Ammon's horn (tissue), 1 donor: ENCODE measurements around the gene RAD9B.
A peak's percentile ranks its signal among the peaks of the same experiment; 100 is the strongest.
"Not testable (repeated sequence)": the region's sequence is repeated elsewhere in the genome, so short reads cannot be mapped to it uniquely, and the experiment has no call there.

Source experiments
- DNase-seq: peaks from one replicate; pipeline ENCODE4 v3.0.0-alpha.2; 2016; ENCODE audit warnings: low spot score

Gene RAD9B

DNA sequence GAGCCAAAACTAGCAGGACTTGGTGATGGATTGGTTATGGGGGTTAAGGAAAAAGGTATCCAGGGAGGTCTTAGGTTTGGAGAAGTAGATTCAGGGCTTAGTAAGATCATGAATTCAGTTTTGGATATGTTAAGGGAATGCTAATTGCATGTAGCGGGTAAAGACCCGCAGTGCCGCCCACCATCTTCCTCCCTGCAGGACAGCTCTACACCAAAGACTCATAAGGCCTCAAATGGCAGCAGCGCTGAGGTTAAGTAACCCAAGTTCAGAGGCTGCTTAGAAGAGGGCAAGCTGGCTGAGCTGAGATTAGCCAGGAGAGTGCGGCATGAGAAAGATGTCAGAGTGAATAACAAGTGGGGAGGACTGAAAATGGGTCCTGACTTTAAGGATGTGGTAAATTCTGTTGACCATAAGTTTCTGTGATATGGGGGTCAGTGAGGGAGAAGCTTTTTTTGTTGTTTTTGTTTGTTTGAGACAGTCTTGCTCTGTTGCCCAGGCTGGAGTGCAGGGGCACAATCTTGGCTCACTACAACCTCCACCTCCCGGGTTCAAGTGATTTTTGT lies 26.2 kb downstream of the RAD9B start:
- no peak for DNase-seq

DNA sequence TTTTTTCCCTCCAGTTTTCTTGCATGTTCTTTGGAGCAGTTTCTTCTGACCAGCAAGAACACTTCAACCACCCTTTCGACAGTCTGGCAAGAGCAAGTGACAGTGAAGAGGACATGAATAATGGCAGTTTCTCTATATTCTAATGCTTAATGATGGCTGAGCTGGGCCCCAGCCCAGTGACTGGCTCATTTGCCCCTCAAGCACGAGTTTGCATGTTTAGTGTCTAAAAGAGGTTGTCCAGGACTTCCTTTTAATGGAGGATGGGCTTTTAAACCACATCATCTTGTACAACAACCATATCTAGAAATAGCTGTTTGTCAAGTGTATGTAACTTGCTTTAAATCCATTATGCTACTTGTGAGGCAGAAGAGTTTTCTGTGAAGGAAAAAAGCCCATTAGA lies 28.4 kb downstream of the RAD9B start:
- DNase-seq: no peak

DNA sequence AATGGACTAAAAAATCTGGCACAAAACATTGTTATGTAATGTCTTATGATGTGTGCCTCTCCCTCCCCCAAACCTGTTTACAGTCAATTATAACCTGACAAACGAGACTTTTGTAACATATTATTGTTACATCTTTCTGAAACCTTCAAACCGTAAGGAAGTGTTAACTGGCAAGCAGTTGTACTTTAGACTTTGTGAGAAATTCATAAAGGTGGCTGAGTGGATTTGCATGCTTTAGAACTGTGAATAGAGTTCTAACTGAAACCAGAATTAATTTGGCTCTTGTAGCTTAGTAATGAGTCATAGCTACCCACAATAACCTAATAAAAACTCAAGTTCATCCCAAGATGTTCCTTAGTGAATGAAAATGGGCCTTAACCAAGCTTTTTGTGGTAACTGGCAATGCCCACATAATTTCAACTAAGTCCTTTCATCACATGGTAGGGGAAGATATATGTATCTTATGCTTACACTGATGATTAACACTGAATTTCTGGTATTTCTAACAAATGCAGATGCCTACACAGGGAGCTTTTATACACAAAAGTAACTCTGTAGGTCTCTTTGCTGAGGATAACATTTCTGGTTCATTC lies 29.7 kb downstream of the RAD9B start:
- DNase-seq: no peak

DNA sequence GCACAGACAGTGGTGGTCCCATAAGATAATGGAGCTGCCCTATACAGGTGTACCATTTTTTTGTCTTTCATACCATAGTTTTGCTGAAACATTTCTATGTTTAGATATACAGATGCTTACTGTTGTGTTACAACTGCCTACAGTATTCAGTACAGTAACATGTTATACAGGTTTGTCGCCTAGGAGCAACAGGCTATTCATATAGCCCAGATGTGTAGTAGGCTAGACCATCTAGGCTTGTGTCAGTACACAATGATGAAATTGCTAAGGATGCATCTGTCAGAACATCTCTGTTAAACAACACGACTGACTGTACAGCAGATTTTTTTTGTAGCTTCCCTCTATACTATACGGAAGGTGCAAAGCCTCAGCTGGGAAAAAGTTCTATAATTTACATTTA lies 30.5 kb downstream of the RAD9B start:
- no peak for DNase-seq

DNA sequence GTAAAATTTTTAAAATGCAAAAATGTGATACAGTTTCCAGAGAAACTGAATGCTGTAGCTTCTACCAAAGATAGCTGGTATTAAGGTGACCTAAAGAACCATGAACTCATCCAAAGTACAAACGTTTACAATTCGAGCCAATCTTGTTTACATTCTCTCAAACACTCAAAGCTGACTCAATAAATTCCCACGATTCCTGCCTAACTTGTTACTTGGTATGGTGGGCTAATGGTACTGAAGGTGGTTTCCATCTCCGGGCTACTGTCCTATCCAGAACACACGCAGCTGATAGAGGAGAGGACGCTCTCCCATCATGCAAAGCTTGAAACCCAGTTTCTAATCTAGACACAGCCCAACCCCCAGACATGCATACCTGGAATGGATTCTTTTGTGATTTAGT lies 31.5 kb downstream of the RAD9B start:
- DNase-seq: no peak

DNA sequence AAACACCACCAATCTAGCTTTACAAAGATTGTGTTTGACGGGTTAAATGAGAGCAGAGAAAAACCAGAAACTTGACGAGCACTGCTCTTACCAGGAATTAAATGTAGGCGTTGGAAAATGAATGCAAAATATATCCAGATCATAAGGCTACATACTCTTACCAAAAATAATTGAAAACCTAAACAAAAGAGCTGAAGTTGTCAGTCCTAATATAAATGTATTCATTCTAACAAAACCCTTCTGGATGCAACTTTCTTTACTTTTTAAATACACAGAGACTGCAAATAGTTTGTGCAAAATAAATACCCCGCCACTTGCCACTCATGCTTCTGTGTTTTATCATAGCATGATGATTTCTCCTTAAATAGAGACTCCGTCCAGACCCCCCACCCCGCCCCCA lies 32.7 kb downstream of the RAD9B start:
- no peak for DNase-seq

DNA sequence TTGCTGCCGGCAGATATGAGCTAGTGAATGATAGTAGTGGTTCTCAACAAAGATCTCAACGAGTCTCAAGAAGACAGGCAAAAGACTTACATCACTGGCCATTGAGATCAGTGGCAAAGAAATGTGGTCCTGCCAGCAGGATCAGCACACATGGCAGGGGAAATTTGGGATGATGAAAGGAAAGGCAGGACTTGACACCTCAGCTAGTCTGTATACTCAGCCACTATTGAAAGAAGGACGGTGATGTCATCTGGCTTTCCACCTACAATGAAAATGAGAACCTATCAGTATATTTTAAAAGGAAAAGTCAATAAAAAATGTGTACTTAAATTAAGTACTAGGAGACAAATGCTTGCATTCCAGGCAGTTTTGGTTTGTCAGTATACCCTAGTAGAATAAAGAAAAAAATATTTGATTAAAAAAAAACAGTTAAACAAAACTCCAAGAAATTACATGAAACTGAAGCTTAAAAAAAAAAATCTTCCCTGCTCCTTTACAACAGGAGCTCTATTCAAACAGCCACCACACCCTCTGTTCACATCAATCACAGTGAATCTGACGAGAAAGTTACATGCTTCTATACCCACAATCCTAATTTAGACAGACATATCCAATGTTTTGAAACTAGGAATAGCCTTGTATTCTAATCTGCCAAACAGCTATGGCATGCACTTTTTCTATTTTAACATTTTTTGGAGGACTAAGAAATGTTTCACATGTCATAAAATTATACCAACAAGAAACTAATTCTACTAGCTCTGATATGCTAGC lies 34.9 kb downstream of the RAD9B start:
- DNase-seq: no peak

DNA sequence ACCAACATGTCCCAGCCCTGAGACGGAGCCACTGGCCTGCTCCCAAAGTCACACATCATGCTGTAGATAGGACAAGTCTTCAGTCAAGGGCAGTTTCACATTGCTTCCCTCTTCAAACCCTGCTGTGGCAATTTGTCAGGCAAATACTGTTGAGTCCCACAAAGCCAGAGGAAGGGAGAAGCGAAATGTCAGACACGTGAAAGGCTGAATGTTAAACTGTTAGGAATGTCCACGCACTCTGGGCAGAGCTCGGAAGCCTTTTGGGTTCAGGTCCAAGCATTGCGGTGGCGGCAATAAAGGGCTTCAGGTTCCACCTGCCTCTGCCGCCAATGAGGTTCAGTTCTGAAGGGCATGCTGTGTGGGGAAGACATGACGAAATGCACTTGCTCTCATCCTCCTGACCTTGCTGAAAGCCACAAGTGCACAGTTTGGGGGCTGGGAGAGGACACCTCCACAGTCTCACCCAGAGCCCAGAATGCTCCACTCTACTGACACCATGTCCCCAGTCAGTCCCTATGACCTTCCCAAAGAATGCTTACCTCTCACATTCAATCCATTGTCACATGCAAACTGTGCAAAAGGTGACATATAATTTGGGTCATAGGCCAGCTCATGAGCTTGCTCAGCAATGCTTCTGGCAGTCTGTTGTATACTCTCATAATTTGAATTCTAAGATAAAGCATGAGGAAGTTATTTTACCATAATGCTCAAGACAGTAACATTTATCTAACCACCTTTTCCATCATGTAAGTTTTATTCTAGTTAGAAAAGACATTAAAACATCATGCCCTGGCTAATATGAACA lies 35.7 kb downstream of the RAD9B start:
- no peak for DNase-seq

DNA sequence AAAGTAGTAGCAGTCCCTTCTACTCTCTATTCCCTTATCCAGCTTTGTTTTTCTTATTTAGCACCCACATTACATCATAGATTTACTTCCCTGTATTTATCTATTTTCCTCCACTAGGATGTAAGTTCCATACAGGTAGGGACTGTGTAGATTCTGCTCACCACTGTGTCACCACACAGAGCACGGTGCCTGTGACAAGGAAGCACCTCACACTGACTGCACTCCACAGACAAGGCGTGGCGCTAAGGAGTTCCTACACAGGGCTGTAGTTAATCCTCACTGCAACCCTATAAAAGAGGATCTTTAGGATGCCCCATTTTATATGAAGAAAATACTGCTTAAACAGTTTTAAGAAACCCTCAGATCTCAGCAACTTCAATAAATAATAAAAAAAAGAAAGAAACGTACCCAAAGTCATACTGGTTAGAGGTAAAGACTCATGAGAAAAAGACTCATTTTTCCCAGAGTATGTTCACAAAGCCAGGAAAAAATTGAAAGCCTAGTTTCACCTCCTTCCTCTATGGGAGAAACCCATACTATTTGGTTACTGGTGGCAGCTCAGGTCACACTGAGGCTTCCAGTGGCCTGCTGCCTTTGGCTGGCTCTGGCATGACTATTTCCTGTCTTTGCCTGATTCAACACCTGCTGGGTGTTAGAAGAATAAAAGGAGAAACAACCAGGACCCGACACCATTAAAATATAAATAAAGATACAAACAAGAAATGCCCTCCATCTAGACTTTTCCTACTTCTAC lies 36.9 kb downstream of the RAD9B start:
- DNase-seq: no peak

DNA sequence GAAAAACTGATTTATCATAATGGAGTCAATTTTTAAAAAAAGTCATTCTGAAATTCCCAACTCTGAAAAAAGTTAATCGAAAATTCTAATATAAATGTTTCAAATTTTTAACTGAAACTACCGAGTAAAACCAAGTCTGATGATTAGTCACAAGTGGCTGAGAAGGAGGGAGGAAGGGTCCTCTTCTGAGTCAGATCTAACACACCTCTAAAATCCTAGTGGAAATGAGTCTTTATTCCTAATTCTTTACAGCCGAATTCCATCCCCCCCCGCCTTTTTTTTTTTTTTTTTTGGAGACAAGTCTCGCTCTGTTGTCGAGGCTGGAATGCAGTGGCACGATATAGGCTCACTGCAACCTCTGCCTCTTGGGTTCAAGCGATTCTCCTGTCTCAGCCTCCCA lies 37.9 kb downstream of the RAD9B start:
- no peak for DNase-seq

DNA sequence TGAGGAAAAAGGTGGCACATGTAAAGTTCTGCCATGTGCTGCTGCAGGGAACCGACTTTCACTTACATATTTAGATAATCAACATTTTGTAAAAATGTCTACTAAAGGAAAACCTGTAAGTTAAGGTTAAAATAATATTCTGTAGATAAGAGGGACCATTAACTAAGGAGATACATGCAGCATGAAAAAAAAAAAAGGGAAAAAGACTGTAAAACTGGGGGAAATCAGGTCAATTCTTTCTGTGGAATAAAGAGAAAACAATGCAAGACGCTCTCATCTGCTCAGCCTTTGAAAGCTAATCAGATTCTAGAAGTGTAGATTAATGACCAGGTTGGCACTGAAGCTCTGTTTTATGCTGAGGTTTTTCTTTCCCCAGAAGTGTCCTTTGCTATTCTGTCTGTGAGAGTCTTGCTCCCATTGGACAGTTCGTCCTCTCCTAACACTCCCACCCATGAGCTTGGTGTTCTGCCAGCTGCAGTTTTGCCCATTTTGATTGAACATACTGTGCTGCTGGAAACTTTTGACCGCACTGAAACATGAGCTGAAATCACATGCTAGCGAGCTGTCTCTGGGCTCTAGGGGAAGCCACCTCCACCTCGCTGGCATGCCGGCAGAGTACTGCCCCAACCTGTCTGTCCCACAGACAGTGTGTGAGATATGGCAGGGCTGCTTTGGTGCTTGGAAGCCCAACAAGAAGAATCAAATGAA lies 41.3 kb downstream of the RAD9B start:
- peak; percentile 71 for DNase-seq

DNA sequence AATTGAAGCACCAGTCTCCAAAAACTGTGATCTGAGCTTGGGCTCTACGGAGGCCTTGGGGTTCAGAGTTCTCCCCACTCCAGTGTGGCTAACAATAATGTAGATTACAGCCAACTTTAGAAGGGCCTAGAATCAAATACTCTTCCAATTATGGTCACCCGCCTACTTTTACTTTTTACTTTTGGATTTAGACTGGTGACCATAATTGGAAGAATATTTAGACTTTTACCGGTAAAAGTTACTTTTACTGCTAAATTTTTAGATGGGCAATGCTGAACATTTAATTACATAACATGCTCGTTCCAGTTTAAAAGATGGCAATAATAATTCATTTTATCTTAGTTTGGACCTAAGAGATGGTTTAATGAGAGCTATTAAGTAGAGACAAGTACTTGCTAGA lies 41.8 kb downstream of the RAD9B start:
- DNase-seq: no peak

DNA sequence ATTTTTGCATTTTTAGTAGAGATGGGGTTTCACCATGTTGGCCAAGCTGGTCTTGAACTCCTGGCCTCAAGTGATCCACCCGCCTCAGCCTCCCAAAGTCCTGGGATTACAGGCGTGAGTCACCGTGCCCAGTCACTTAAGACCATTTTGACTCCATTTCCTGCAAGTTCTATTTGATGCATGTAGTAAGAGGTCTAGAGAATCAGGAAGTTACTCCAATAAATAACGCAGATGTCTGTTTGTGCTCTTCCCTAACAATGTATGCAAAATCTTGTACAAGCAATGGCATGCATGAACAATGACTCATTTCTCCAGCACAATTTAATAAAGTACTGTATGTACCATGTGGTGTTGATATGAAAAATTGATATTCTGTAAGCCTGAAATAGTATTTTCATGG lies 43.1 kb downstream of the RAD9B start:
- not testable (repeated sequence) for DNase-seq

DNA sequence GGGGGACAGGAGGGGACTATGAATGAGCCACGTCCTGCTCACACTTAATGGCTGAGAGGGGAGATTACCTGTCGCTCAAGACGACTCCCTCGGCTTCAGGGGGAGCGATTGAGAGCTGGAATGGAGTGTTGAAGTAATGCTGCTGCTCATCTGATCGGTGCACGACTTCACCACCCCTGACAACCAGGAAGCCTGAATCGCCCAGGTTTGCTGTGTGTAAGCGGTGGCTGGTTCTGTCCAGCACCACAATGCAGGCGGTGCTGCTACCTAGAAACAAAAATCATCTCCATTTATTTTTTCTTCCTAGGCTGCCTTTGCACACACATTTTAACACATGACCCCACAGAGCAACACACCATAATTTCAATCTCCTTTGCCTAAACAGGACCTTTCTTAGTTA lies 43.7 kb downstream of the RAD9B start:
- no peak for DNase-seq

DNA sequence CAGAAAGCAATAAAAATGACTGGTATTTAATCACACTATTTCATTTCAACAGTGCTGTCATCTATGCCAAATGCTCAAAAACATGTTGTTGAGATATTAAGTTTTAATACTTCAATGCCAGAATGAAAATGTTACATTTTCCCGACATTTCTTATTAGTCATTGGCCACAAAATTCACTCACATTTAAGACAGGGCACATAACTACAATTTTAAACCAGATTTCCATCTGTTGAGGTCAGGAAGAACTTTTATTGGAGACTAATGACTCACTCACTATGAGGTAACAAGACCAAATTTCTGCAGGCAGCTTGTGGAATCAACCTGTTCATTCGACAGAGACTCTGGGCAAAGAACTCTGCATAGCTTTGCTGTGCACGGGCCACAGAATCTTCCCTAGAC lies 44.2 kb downstream of the RAD9B start:
- no peak for DNase-seq

DNA sequence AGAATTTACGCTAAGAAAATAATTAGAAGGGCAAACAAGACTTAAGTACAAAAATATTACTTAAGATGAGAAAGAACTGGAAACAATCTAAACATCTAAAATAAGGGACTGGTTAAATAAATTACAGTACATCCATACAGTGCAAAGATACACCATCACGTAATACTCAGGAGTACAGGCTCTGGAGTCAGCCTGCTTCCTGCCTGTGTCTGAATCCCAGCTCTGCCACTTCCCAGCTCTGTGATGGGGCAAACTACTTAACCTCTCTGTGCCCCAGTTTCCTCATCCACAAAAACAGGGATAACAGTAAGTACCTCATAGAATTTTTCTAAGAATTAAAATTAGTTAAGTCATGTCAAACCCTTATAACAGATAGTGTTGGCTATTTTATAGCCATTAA lies 45.0 kb downstream of the RAD9B start:
- no peak for DNase-seq

DNA sequence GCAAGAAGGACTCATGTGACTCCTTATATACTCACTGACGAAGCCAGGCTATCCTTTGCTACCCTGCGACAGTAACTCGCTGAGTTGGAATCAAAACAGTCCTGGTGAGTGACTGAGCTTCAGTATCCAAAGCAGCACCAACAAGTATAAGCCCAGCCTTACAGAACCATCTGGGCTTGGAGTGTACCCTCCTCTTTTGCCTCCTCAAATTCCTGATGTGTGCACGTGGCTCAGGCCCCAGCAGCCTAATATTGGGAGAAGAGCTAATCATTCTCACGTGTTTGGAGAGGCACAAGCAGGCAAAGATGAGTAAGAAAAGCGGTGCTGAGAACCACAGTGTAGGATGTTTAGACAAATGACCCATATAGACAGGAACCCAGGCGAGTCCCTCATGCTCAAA lies 46.5 kb downstream of the RAD9B start:
- no peak for DNase-seq

DNA sequence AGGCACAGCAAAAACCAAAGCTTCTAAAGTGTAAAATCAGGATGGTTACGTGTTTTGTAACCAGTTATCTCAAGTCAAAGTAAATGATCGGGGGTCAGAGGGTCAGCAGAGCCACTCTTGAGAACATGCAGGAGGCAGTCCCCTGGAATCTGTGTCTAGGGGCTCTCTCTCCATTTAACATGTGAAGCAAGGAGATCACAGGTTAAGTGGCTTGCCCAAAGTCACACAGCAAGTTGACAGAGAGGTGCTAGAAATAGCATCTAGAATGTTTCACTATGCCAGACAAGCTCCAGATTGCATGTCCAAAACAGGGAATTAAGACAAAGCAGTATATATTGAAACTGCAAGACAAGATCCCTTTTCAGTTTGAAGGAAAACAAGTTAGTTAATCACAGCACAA lies 47.6 kb downstream of the RAD9B start:
- DNase-seq: no peak

DNA sequence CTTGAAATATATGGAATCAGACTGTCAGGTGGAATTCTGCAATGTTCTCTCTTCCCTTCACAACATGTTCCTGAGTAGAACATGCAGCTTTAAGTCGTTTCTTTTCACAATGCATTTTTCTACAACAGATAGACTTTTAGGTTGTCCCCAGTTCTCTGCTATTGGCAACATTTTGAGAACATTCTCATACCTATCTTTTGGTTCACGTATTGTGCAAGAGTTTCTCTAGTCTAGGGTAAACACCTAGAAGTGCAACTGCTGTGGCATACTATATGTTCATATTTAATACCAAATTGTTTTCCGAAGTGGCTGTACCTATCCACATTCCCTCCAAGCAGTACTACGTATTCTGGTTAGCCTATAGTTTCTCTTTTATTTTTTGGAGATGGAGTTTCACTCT lies 48.9 kb downstream of the RAD9B start:
- DNase-seq: no peak
